H9 (cell line): Measurements from ENCODE around the gene THAP4. TPM values are rescaled to one million over a fixed set of nuclear protein-coding genes. Genes with fewer than 3 reads are reported as not detected.

Source experiments
- DNase-seq: peaks from one replicate; pipeline ENCODE4 v3.0.0-alpha.2; 2017
- H2AFZ ChIP-seq: one replicate; pipeline ENCODE4 v1.6.1; 2013; ENCODE audit warnings: mild to moderate bottlenecking, low read length, control low read depth, moderate library complexity
- H2AK5ac ChIP-seq: 2 replicates; pipeline ENCODE4 v1.6.1; 2013; ENCODE audit warnings: low read length, control low read depth, mixed read lengths; ENCODE audit not compliant: insufficient read length
- H2BK120ac ChIP-seq: one replicate; pipeline ENCODE4 v1.6.1; 2013; ENCODE audit warnings: low read depth, mild to moderate bottlenecking, low read length, control low read depth, inconsistent platforms; ENCODE audit not compliant: poor library complexity, severe bottlenecking
- H2BK12ac ChIP-seq: 2 replicates; pipeline ENCODE4 v1.6.1; 2013; ENCODE audit warnings: low read length, control low read depth, mixed read lengths, low read depth; ENCODE audit not compliant: insufficient read length
- H2BK15ac ChIP-seq: 2 replicates; pipeline ENCODE4 v1.6.1; 2013; ENCODE audit warnings: low read depth, low read length, control low read depth
- H2BK20ac ChIP-seq: one replicate; pipeline ENCODE4 v1.6.1; 2013; ENCODE audit warnings: low read depth, mild to moderate bottlenecking, low read length, control low read depth, inconsistent platforms; ENCODE audit not compliant: poor library complexity, severe bottlenecking
- H2BK5ac ChIP-seq: 2 replicates; pipeline ENCODE4 v1.6.1; 2013; ENCODE audit warnings: low read length, control low read depth, mixed read lengths; ENCODE audit not compliant: insufficient read length
- H3K14ac ChIP-seq: 2 replicates; pipeline ENCODE4 v1.6.1; 2013; ENCODE audit warnings: low read length, control low read depth; ENCODE audit not compliant: insufficient read depth
- H3K18ac ChIP-seq: 2 replicates; pipeline ENCODE4 v1.6.1; 2013; ENCODE audit warnings: low read depth, mild to moderate bottlenecking, mixed read lengths, low read length, control low read depth; ENCODE audit not compliant: insufficient read length
- H3K23ac ChIP-seq: 2 replicates; pipeline ENCODE4 v1.6.1; 2013; ENCODE audit warnings: low read length, control low read depth, mixed read lengths, low read depth; ENCODE audit not compliant: insufficient read length
- H3K23me2 ChIP-seq: 2 replicates; pipeline ENCODE4 v1.6.1; 2013; ENCODE audit warnings: low read depth, mild to moderate bottlenecking, mixed read lengths, low read length, control low read depth; ENCODE audit not compliant: insufficient read length, poor library complexity, severe bottlenecking
- H3K27ac ChIP-seq: 2 replicates; pipeline ENCODE4 v1.5.1; 2013; ENCODE audit warnings: low read length, control low read depth, mixed read lengths, low read depth; ENCODE audit not compliant: insufficient read length
- H3K27me3 ChIP-seq: 2 replicates; pipeline ENCODE4 v1.6.1; 2013; ENCODE audit warnings: low read length, control low read depth, inconsistent platforms; ENCODE audit not compliant: insufficient read depth
- H3K4ac ChIP-seq: 2 replicates; pipeline ENCODE4 v1.6.1; 2013; ENCODE audit warnings: low read depth, mild to moderate bottlenecking, control low read depth, inconsistent platforms, low read length, moderate library complexity
- H3K4me1 ChIP-seq: 2 replicates; pipeline ENCODE4 v1.6.1; 2013; ENCODE audit warnings: low read length, control low read depth, inconsistent platforms; ENCODE audit not compliant: insufficient read depth
- H3K4me2 ChIP-seq: 2 replicates; pipeline ENCODE4 v1.6.1; 2013; ENCODE audit warnings: low read length, control low read depth, mixed read lengths; ENCODE audit not compliant: insufficient read length, insufficient read depth
- H3K56ac ChIP-seq: 2 replicates; pipeline ENCODE4 v1.6.1; 2013; ENCODE audit warnings: low read depth, mild to moderate bottlenecking, mixed read lengths, low read length, control low read depth; ENCODE audit not compliant: insufficient read length
- H3K79me1 ChIP-seq: 2 replicates; pipeline ENCODE4 v1.6.1; 2013; ENCODE audit warnings: low read depth, mild to moderate bottlenecking, moderate library complexity, low read length, control low read depth, inconsistent platforms; ENCODE audit not compliant: insufficient read depth, poor library complexity, severe bottlenecking
- H3K79me2 ChIP-seq: 2 replicates; pipeline ENCODE4 v1.6.1; 2013; ENCODE audit warnings: low read length, control low read depth, inconsistent platforms; ENCODE audit not compliant: insufficient read depth
- H3K9ac ChIP-seq: 2 replicates; pipeline ENCODE4 v1.6.1; 2013; ENCODE audit warnings: low read length, control low read depth, mixed read lengths; ENCODE audit not compliant: insufficient read length; ENCODE audit errors: extremely low read depth
- H3K9me3 ChIP-seq: one replicate; pipeline ENCODE4 v1.6.1; 2013; ENCODE audit warnings: low read depth, low read length, inconsistent platforms; ENCODE audit not compliant: control insufficient read depth
- H3T11ph ChIP-seq: one replicate; pipeline ENCODE4 v1.6.1; 2013; ENCODE audit warnings: mild to moderate bottlenecking, low read length, control low read depth, inconsistent platforms
- H4K20me1 ChIP-seq: one replicate; pipeline ENCODE4 v1.6.1; 2013; ENCODE audit not compliant: control insufficient read depth, insufficient read length, insufficient read depth
- H4K5ac ChIP-seq: 2 replicates; pipeline ENCODE4 v1.6.1; 2013; ENCODE audit warnings: low read depth, mild to moderate bottlenecking, mixed read lengths, low read length, control low read depth; ENCODE audit not compliant: insufficient read length
- H4K8ac ChIP-seq: replicated peaks from 2 replicates; pipeline ENCODE4 v1.6.1; 2013; ENCODE audit warnings: low read length, control low read depth, mixed read lengths, low read depth; ENCODE audit not compliant: insufficient read length
- H4K91ac ChIP-seq: 2 replicates; pipeline ENCODE4 v1.6.1; 2013; ENCODE audit warnings: low read depth, mild to moderate bottlenecking, moderate library complexity, mixed read lengths, low read length, control low read depth; ENCODE audit not compliant: insufficient read length
- H3K27ac Mint-ChIP-seq, 3 experiments: 2 replicates in 2 of 3; 3 replicates in 1 of 3; pipeline ENCODE4 v1.8.0; 2020 to 2021; ENCODE audit warnings: mixed read lengths in 3 of 3, mild to moderate bottlenecking in 1 of 3, moderate library complexity in 1 of 3
- H3K27me3 Mint-ChIP-seq: 2 replicates; pipeline ENCODE4 v1.8.0; 2021; ENCODE audit warnings: low read depth, mild to moderate bottlenecking, moderate library complexity, mixed read lengths
- H3K36me3 Mint-ChIP-seq, 3 experiments: 2 replicates in 2 of 3; 3 replicates in 1 of 3; pipeline ENCODE4 v1.8.0; 2020 to 2021; ENCODE audit warnings: low read depth in 3 of 3, mixed read lengths in 3 of 3; ENCODE audit not compliant: insufficient read depth in 1 of 3
- H3K4me1 Mint-ChIP-seq, 2 experiments: 2 replicates each; pipeline ENCODE4 v1.8.0; 2020; ENCODE audit warnings: mixed read lengths in 2 of 2
- H3K4me3 Mint-ChIP-seq, 2 experiments: 2 replicates in 1 of 2; 3 replicates in 1 of 2; pipeline ENCODE4 v1.8.0; 2020 to 2021; ENCODE audit warnings: mild to moderate bottlenecking in 2 of 2, mixed read lengths in 2 of 2, moderate library complexity in 1 of 2
- H3K9me3 Mint-ChIP-seq, 2 experiments: 2 replicates in 1 of 2; 3 replicates in 1 of 2; pipeline ENCODE4 v1.8.0; 2020; ENCODE audit warnings: mild to moderate bottlenecking in 2 of 2, mixed read lengths in 2 of 2, moderate library complexity in 1 of 2
- WGBS: extraction: QIAGEN DNeasy Blood & Tissue Kit; methylation state at CpG from one replicate; pipeline ENCODE4 v1.1.7; 2013; ENCODE audit warnings: missing lambda C conversion rate, low lambda C conversion rate, mixed read lengths; ENCODE audit not compliant: insufficient read length; ENCODE audit errors: extremely low coverage; 5-methylcytosine and 5-hydroxymethylcytosine counted together
- total RNA-seq: library from RNA; stranded (reverse); gene quantifications from 2 replicates; pipeline ENCODE4 v1.2.1, GENCODE V29; 2021
- TF ChIP-seq, protein P1 (sequence below): fragments of 200-600 bp; sonication (generic); conservative IDR thresholded peaks from 3 replicates; pipeline ENCODE4 v1.8.0; 2021; ENCODE audit warnings: antibody characterized with exemption, mild to moderate bottlenecking

Gene THAP4
- total RNA-seq, 1 experiment from 2014 or later = 70.6 TPM

DNA sequence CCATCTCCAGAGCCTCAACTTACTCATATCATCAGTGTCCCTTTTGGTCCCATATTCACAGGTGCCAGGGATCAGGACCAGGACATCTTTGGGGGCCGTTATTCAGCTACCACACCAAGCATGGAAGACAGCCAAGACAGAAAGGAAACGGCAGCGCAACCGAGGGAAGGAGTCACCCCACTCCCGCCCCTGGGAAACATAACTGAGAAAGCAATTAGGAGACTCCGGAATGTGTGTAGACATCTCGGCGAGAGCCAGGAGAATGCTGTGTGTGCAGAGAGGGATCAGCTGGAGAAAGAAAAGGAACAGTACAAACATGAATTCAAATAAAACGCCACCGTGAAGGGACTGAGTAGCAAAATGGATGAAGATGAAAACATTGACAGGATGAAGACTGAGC, 91.9 kb downstream of the THAP4 start:
- no CpG with 5 or more reads among the region's 10 CpGs for WGBS
- H2BK5ac ChIP-seq = no peak overlapping the region
- H3K14ac ChIP-seq = no peak overlapping the region
- no peaks in the 10 kb centered on the region for H3K79me1 ChIP-seq
- no peak overlapping the region for H3K27ac ChIP-seq
- DNase-seq = no peak
- H2AFZ ChIP-seq = no peak overlapping the region
- H4K8ac ChIP-seq = no peak overlapping the region
- no peak overlapping the region for H3K4me3 Mint-ChIP-seq
- no peak overlapping the region for H3K27ac Mint-ChIP-seq
- H2BK15ac ChIP-seq = no peak overlapping the region
- no peaks in the 10 kb centered on the region for H4K20me1 ChIP-seq
- no peak overlapping the region for H3T11ph ChIP-seq
- peaks cover 11% of the 10 kb centered on the region for H3K23me2 ChIP-seq
- H3K56ac ChIP-seq = no peak overlapping the region
- no peak overlapping the region for H2BK120ac ChIP-seq
- peaks cover 3 to 4% of the 10 kb centered on the region in 2 experiments; a peak in 3 of 4 replicates for H3K4me1 Mint-ChIP-seq
- H3K9me3 ChIP-seq = no peaks in the 10 kb centered on the region
- H2BK12ac ChIP-seq = no peak overlapping the region
- no peak overlapping the region for H4K91ac ChIP-seq
- H2BK20ac ChIP-seq = no peak overlapping the region
- H3K79me2 ChIP-seq = no peaks in the 10 kb centered on the region
- peaks cover 2% of the 10 kb centered on the region in 2 experiments; a peak in 1 of 5 replicates for H3K9me3 Mint-ChIP-seq
- H3K4me2 ChIP-seq = no peak overlapping the region
- H3K27me3 ChIP-seq = peaks cover 16% of the 10 kb centered on the region; the same call in 1 of the 2 replicates
- no peaks in the 10 kb centered on the region for H3K36me3 Mint-ChIP-seq
- H2AK5ac ChIP-seq = no peak overlapping the region
- TF ChIP-seq, protein P1, sequence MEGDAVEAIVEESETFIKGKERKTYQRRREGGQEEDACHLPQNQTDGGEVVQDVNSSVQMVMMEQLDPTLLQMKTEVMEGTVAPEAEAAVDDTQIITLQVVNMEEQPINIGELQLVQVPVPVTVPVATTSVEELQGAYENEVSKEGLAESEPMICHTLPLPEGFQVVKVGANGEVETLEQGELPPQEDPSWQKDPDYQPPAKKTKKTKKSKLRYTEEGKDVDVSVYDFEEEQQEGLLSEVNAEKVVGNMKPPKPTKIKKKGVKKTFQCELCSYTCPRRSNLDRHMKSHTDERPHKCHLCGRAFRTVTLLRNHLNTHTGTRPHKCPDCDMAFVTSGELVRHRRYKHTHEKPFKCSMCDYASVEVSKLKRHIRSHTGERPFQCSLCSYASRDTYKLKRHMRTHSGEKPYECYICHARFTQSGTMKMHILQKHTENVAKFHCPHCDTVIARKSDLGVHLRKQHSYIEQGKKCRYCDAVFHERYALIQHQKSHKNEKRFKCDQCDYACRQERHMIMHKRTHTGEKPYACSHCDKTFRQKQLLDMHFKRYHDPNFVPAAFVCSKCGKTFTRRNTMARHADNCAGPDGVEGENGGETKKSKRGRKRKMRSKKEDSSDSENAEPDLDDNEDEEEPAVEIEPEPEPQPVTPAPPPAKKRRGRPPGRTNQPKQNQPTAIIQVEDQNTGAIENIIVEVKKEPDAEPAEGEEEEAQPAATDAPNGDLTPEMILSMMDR = no peak
- no peaks in the 10 kb centered on the region for H3K4me1 ChIP-seq
- no peak overlapping the region for H3K18ac ChIP-seq
- no peak overlapping the region for H4K5ac ChIP-seq
- H3K23ac ChIP-seq = no peak overlapping the region
- peaks cover 38% of the 10 kb centered on the region for H3K27me3 Mint-ChIP-seq
- H3K4ac ChIP-seq = no peak overlapping the region
- no peak overlapping the region for H3K9ac ChIP-seq
